Coronary artery (tissue), 2 donors: ENCODE results near the gene CREB5.

ENCODE experiments used
- DNase-seq: peaks from one replicate; pipeline ENCODE4 v3.0.0-alpha.2; 2017; ENCODE audit warnings: low spot score
- H3K27ac ChIP-seq, 2 donors: fragments of 200-600 bp; sonication (generic); one replicate each; pipeline ENCODE4 v1.5.1; 2016 to 2019
- H3K4me3 ChIP-seq: fragments of 200-600 bp; sonication (generic); 2 replicates; pipeline ENCODE4 v1.5.1; 2016; ENCODE audit warnings: mild to moderate bottlenecking, moderate library complexity
- CTCF ChIP-seq: fragments of 200-600 bp; sonication (generic); IDR thresholded peaks from one replicate; pipeline ENCODE4 v1.5.1; 2019; ENCODE audit warnings: antibody characterized with exemption

CREB5 gene

GRCh38 chr7:28759475-28759971 is 347.2 kb downstream of the CREB5 start:
- Histone ChIP-seq H3K27ac (no peak overlapping the region), H3K4me3 (no peak overlapping the region)
- no peak for DNase-seq
- TF ChIP-seq CTCF = no peak

DNA sequence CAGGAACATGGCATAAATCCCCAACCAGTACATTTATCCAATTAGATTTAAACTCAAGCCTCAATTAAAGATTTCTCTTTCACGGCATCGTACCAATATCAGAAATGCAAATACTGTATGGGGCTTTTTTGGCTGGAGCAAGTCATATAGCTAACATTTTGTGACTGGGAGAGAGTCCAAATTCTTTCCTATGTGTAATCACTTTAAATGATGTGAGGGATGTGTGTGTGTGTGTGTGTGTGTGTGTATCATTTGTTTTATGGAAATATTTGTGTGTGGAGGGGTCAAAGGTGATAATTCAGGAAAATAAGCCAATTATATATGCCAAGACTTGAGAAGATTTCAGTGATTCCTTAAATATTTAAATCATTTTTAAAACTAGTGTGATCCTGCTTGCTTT is 349.2 kb downstream of the CREB5 start:
- no peak for TF ChIP-seq CTCF
- Histone ChIP-seq H3K27ac (no peak overlapping the region), H3K4me3 (no peak overlapping the region)
- no peak for DNase-seq

GRCh38 chr7:28762651-28763050 is 350.3 kb downstream of the CREB5 start:
- DNase-seq = no peak
- H3K4me3 ChIP-seq = no peak overlapping the region
- no peak for TF ChIP-seq CTCF
- H3K27ac ChIP-seq = no peak overlapping the region

DNA sequence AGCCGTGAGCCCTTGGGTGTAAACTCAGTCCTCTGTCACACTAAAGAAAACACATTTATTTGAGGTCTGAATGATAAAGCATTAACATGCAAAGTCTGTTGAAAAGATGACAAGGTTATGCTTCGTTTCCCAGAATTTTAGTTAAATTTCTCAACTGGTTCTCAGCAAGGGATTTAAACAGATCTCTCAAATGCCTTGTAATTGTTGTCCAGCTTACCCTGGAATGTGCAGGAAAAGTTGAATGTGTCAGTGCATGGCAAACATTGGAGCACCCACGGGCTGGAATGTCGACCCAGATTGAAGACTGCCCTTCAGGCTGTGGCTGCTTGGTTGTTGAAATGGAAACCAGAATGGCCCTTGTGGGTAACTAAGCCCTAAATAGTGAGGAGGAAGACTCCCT is 354.0 kb downstream of the CREB5 start:
- no peak for TF ChIP-seq CTCF
- no peak for DNase-seq
- Histone ChIP-seq H3K27ac (no peak overlapping the region), H3K4me3 (no peak overlapping the region)

GRCh38 chr7:28767356-28767755 is 355.0 kb downstream of the CREB5 start:
- Histone ChIP-seq H3K4me3 (no peak overlapping the region), H3K27ac (no peak overlapping the region)
- TF ChIP-seq CTCF = no peak
- no peak for DNase-seq

DNA sequence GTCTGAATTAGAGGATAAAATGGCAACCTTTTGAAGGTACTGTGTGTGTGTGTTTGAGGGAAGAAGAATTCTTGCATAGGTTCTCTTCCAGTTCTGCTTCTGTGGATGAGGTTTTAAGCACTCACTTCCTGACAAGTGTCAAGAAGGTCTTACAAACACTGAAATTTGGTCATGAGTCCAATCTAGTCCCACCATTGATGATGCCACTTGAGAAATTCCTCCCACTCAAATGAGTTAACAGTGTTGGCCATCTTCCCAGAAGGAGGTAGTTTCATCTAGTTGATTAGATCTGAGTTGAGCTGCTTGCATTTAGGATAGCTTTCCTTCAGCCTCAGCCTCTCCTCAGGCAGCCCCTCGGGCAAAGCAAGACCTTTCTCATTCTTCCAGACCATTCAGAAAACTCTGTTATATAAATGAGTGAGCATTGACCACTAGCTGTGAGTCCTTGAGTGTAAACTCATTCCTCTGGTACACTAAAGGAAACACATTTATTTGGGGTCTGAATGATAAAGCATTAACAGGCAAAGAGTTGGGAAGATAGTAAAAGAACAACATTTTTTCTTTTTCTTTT is 356.3 kb downstream of the CREB5 start:
- no peak for DNase-seq
- H3K27ac ChIP-seq = no peak overlapping the region
- no peak for TF ChIP-seq CTCF
- no peak overlapping the region for H3K4me3 ChIP-seq

GRCh38 chr7:28771906-28772622 is 359.7 kb downstream of the CREB5 start:
- Histone ChIP-seq H3K27ac (no peak overlapping the region), H3K4me3 (no peak overlapping the region)
- TF ChIP-seq CTCF = no peak
- DNase-seq = no peak
